Loucy (cell line): ENCODE measurements around the gene SLC7A4.

ENCODE experiments used
- EZH2phosphoT487 ChIP-seq: fragments of 200-600 bp; IDR thresholded peaks from 2 replicates; pipeline ENCODE4 v1.6.1; 2018; ENCODE audit warnings: antibody characterized with exemption, mild to moderate bottlenecking, moderate library complexity, borderline replicate concordance
- TF ChIP-seq, protein P1 (sequence below): fragments of 200-600 bp; sonication (generic); conservative IDR thresholded peaks from 2 replicates; pipeline ENCODE4 v1.5.1; 2014; ENCODE audit warnings: mild to moderate bottlenecking, antibody characterized with exemption, low read length

DNA sequence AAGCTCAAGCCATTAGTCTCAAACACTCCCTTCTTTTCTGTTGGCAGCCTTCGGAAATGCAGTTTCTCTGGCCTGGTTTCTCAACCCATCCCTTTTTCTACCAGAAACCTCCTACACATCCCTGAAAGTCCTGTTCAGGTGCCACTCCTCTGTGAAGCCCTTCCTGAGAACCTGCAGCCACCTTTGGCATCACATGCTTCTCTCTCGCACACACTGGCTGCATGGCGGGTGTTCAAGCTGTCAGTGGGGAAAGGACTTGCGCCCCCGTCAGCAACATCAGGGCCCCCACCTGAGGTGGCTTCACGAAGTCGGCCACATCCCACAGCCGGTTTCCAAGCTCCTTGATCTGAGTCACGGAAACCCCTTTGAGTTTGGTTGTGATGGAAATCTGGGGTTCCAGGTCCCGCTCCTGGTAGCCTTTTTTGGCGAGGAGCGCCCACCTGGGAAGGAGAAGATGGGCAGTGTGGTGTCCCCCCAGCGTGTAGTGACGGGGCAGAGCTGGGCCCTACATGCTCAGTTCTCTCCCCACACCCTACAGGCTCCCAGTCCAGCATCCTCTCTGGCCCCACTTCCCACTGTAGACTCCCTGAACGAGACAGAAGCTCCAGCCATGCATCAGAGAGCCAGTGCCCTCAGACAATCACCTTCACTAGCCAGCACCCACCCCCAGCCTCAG, 11.6 kb upstream of the SLC7A4 start:
- TF ChIP-seq, protein P1, sequence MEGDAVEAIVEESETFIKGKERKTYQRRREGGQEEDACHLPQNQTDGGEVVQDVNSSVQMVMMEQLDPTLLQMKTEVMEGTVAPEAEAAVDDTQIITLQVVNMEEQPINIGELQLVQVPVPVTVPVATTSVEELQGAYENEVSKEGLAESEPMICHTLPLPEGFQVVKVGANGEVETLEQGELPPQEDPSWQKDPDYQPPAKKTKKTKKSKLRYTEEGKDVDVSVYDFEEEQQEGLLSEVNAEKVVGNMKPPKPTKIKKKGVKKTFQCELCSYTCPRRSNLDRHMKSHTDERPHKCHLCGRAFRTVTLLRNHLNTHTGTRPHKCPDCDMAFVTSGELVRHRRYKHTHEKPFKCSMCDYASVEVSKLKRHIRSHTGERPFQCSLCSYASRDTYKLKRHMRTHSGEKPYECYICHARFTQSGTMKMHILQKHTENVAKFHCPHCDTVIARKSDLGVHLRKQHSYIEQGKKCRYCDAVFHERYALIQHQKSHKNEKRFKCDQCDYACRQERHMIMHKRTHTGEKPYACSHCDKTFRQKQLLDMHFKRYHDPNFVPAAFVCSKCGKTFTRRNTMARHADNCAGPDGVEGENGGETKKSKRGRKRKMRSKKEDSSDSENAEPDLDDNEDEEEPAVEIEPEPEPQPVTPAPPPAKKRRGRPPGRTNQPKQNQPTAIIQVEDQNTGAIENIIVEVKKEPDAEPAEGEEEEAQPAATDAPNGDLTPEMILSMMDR, result no peak
- no peak for TF ChIP-seq EZH2phosphoT487
